GM12878 (cell line): ENCODE results near the gene FILIP1L.

Experiments
- CEBPB ChIP-seq, 2 experiments: fragments of 150-350 bp in 1 of 2; IDR thresholded peaks; 2 replicates each; pipeline ENCODE4 v1.6.1; 2012 to 2014; ENCODE audit warnings: low read depth in 2 of 2, low read length in 2 of 2, borderline replicate concordance in 1 of 2, inconsistent platforms in 1 of 2
- GABPA ChIP-seq: IDR thresholded peaks from 2 replicates; pipeline ENCODE4 v1.6.1; 2014; ENCODE audit warnings: antibody characterized with exemption, low read depth, mild to moderate bottlenecking, inconsistent platforms
- NFXL1 ChIP-seq: fragments of 450-650 bp; IDR thresholded peaks from 2 replicates; pipeline ENCODE4 v1.6.1; 2017; ENCODE audit warnings: antibody characterized with exemption, mild to moderate bottlenecking, borderline replicate concordance
- POLR2A ChIP-seq: IDR thresholded peaks from 2 replicates; pipeline ENCODE4 v1.6.1; 2011; ENCODE audit warnings: low read depth, mild to moderate bottlenecking, low read length

DNA sequence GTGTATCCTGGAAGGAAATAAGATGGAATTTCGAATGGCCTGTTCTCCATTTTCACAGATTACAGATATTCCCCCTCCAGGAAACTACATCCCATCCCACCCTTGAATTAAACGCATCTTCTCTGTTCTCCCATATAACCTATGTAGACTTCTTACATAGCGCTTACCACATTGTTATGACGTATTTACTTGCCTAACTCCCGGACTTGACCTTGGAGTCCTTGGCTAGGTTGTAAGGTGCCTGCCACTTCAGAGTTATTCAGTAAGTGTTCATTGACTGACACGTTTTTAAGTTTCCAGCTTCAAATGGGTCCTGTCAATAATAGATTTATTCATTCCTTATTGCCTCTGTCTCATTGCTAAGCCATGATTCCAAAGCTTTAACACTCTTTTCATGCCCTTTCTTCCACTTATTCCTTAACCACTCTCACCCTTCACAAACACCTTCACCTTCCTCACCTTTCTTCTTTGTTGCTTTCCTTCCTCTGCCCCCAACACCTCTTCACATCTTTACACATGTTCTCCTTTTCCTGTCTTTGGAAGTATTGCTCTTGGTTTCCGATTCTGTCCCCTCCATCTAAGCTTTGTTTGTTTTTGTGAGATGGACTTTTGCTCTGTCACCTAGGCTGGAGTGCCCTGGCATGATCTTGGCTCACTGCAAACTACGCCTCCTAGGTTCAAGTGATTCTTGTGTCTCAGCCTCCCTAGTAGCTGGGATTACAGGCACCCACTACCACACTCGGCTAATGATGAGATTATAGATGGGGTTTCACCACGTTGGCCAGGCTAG is 158.3 kb downstream of the FILIP1L start:
- TF ChIP-seq CEBPB (IDR thresholded peaks at IDR 0.05; ENCODE audit: borderline replicate concordance in 1 of 2, low read depth in 2 of 2, low read length in 2 of 2): no peak
- no peak for TF ChIP-seq NFXL1
- no peak for TF ChIP-seq GABPA
- TF ChIP-seq POLR2A: no peak
